ELF-1 (cell line): Measurements from ENCODE around the gene TTC5.
"Not testable (repeated sequence)": the region's sequence is repeated elsewhere in the genome, so short reads cannot be mapped to it uniquely, and the experiment has no call there.

Experiments used
- DNase-seq: peaks from one replicate; pipeline ENCODE4 v3.0.0-alpha.2; 2016; ENCODE audit warnings: low read depth, low spot score

TTC5 gene

DNA sequence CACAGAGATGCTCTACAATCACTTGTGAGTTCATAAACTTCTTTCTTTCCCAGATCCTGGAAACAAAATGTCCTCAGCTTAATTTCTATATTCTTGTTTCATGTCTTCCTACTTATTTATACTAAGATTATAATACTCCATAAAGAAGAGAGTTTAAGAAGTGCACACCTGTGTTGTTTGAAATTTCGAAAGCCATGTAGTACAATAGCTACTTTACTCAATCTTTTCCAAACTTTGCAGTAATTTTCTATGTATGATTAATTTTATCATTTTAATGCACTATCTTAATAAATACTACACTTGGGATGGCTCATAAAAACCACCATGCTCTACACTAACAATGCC, 300 bp upstream of the TTC5 start:
- no peak for DNase-seq

GRCh38 chr14:20302042-20302755, 3.6 kb downstream of the TTC5 start:
- no peak for DNase-seq

DNA sequence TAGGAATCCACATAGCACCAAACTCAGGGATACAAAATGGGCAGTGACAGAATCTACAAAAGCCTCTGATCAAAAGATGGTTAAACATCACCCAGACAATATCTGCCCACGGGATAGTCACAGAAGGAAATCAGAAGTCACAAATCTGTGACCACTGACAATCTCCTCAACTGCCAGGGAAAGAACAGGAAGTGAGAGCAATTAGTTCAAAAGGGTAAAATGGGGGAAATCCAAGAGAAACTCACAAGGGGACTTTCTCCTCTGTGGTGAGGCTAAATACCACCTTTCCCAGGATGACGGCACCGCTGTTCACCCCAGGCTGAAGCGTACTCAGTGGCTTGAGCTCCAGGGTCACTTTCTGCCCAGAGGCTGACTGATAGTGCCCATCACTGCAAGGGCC, 10.7 kb downstream of the TTC5 start:
- no peak for DNase-seq

GRCh38 chr14:20294636-20295035, 11.1 kb downstream of the TTC5 start:
- no peak for DNase-seq

DNA sequence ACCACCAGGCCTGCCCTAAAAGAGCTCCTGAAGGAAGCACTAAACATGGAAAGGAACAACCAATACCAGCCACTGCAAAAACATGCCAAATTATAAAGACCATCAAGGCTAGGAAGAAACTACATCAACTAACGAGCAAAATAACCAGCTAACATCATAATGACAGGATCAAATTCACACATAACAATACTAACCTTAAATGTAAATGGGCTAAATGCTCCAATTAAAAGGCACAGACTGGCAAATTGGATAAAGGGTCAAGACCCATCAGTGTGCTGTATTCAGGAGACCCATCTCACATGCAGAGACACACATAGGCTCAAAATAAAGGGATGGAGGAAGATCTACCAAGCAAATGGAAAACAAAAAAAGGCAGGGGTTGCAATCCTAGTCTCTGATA, 23.8 kb downstream of the TTC5 start:
- DNase-seq: not testable (repeated sequence)

GRCh38 chr14:20280265-20280664, 25.5 kb downstream of the TTC5 start:
- DNase-seq: not testable (repeated sequence)

DNA sequence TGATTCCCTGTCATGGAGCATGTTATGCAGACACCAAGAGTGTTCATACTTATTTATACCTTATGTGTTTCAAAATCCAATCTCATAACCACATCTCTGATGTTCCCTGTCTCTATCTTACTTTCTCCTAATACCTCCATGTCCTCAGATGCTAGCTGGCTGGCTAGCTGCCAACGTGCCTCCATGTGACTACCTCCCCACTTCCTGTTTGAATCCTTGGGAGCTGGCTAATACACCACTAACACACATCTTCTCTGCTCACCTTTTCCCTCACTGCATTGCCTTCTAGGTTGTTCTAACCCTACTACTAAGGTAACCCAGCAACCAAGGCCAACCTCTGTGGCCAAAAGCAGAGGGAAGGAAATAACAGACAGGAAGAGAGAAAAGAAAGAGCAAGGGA, 27.3 kb downstream of the TTC5 start:
- DNase-seq: no peak

DNA sequence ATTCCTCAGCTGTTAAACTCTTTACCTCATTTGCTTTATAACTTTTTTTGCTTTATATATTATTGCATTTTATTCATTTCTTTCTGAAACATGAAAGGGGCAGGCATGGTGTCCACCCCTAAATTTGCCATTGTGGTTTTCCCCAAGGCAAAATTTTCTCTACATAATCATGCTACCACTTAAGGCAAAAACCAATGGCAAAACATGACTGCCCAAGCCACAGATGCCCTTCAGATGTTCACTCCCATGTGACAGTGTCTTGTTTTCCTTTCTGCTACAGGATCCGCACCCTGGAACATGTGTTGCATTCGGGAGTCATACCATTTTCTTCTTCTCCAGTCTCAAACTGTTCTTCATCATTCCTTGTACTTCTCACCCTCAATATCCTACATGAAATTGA, 28.3 kb downstream of the TTC5 start:
- no peak for DNase-seq

DNA sequence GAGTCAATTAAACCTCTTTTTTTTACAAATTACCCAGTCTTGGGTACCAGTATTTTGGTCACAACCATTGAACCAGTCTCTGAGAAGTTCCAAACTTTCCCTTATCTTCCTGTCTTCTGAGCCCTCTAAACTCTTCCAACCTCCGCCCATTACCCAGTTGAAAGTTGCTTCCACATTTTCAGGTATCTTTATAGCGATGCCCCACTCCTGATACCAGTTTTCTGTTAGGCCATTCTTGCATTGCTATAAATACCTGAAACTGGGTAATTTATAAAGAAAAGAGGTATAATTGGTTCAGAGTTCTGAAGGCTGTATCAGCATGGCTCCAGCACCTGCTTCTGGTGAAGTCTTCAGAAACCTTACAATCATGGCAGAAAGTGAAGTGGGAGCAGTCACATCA, 31.7 kb downstream of the TTC5 start:
- no peak for DNase-seq

DNA sequence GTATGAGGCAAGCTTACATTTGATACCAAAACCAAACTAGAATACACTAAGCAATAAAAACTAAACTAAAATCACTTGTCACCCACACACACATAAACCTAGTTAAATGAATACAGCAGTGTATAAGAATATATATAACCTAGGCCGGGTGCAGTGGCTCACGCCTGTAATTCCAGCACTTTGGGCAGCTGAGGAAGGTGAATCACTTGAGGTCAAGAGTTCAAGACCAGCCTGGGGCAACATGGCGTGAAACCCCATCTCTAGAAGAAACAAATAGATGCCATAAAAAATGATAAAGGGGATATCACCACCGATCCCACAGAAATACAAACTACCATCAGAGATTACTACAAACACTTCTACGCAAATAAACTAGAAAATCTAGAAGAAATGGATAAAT, 41.4 kb downstream of the TTC5 start:
- not testable (repeated sequence) for DNase-seq

DNA sequence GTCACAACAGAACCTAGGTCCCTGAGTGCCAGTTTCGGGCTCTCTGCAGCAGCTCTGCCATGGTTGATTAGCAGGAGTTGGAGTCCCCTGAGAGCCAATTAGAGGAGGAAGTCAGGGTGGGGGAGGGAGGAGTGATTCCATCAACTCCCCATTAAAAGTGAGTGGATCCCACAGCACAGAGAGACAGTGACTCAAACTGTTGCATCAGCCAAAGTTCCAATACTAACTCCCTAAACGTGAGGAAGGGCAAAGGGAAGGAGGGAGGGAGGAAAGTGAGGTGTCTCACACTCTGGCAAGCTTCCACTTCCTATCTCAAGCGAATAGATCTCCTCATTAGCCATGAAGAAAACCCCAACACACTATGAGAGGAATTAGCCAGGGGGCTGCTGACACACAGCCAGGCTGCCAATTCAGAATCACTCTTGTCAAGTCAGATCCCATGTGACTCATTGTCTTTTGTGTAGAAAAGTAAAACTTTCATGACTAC, 43.1 kb downstream of the TTC5 start:
- peak; percentile 8 for DNase-seq

- no peak for DNase-seq
These were observed 58.0 kb downstream of the TTC5 start for GRCh38 chr14:20247646-20248246.
